ENCODE data around the gene KLHL11. TPM values are rescaled to one million over a fixed set of nuclear protein-coding genes. Genes with fewer than 3 reads are reported as not detected.
"Not testable (repeated sequence)": the region's sequence is repeated elsewhere in the genome, so short reads cannot be mapped to it uniquely, and the experiment has no call there.

The KLHL11 gene
- total and polyA plus RNA-seq, 2 of the 8 experiments (the other 6 are each of a cell fraction or from before 2014, with no cell fraction given): 4.2 to 13.7 TPM

DNA sequence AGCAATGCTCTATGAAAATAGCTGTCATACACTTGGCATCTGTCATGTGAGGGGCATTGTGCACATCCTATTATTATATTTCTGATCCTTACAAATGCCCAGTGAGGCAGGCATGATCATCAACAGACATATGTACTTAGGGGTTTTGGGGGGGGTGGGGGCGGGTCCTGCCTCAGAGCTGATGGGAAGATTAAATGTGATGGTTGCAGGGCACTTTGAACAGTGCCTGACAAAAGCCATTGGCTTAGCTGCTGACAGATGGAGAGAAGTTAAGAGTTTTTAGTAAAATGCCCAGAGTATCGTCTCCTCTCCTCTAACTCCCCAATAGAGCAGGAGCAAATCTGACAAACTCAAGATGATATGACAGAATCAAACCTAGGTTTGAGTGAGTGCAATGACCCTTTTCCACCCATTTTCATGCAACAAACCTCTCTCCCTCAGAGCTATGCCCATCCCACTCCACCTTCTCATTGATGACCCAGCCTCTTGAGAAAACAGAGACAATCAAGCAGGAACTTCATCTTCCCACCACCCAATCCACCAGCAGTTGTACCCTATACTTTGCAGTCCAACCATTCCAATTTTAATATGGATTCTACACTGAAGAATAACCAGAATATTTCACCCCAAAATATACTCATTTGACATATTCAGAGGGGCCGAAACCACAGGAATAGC is 4.8 kb downstream of the KLHL11 start (continued):
- no peak for TF ChIP-seq KDM4A (IDR thresholded peaks at IDR 0.05; ENCODE audit: low read depth, low read length, severe bottlenecking)
- no peak for TF ChIP-seq TEAD4 (IDR thresholded peaks at IDR 0.05; ENCODE audit: low read depth, low read length)
- no peak for TF ChIP-seq POU5F1 (IDR thresholded peaks at IDR 0.05; ENCODE audit: low read depth, low read length)
- TF ChIP-seq RAD21 (IDR thresholded peaks at IDR 0.05 in 1 of 2, conservative IDR thresholded peaks at IDR 0.05 in 1 of 2; ENCODE audit: low read depth in 2 of 2, low read length in 2 of 2): no peak
- TF ChIP-seq, protein P1, sequence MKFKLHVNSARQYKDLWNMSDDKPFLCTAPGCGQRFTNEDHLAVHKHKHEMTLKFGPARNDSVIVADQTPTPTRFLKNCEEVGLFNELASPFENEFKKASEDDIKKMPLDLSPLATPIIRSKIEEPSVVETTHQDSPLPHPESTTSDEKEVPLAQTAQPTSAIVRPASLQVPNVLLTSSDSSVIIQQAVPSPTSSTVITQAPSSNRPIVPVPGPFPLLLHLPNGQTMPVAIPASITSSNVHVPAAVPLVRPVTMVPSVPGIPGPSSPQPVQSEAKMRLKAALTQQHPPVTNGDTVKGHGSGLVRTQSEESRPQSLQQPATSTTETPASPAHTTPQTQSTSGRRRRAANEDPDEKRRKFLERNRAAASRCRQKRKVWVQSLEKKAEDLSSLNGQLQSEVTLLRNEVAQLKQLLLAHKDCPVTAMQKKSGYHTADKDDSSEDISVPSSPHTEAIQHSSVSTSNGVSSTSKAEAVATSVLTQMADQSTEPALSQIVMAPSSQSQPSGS (IDR thresholded peaks at IDR 0.05; ENCODE audit: low read length): no peak
- TF ChIP-seq JUND (IDR thresholded peaks at IDR 0.05; ENCODE audit: low read length): no peak
- no peak for TF ChIP-seq POLR2AphosphoS5 (IDR thresholded peaks at IDR 0.05; ENCODE audit: low read depth, low read length)
- TF ChIP-seq BACH1 (IDR thresholded peaks at IDR 0.05; ENCODE audit: low read length): no peak
- no peak for TF ChIP-seq ASH2L (IDR thresholded peaks at IDR 0.05; ENCODE audit: low read length)

DNA sequence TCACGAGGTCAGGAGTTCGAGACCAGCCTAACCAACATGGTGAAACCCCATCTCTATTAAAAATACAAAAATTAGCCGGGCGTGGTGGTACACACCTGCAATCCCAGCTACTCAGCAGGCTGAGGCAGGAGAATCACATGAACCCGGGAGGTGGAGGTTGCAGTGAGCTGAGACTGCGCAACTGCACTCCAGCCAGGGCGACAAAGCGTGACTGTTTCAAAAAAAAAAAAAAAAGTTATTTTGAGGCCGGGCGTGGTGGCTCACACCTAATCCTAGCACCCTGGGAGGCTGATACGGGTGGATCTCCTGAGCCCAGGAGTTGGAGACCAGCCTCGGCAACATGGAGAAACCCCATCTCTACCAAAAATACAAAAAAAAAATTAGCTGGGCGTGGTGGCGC is 13.8 kb downstream of the KLHL11 start:
- not testable (repeated sequence) for H3K4ac ChIP-seq (replicated peaks; ENCODE audit: insufficient read length, low read depth, low read length); H2BK12ac ChIP-seq (ENCODE audit: low read depth, low read length); H3K27ac ChIP-seq (ENCODE audit: low read depth, low read length); H2BK5ac ChIP-seq (ENCODE audit: low read depth, low read length); FAIRE-seq; H4K8ac ChIP-seq (ENCODE audit: extremely low read depth, insufficient read depth, low read length); H2AK5ac ChIP-seq (ENCODE audit: low read depth, low read length); H2BK120ac ChIP-seq (replicated peaks; ENCODE audit: low read depth, low read length); H3K9ac ChIP-seq (replicated peaks in 1 of 4; ENCODE audit: extremely low read depth in 1 of 4, low read depth in 3 of 4, low read length in 3 of 4); H2AFZ ChIP-seq (ENCODE audit: low read length); H4K91ac ChIP-seq (replicated peaks; ENCODE audit: insufficient read length, low read length); H3K4me1 ChIP-seq (replicated peaks in 1 of 4; ENCODE audit: control insufficient read depth in 3 of 4, insufficient read depth in 4 of 4, low read length in 3 of 4); H3K27me3 ChIP-seq (replicated peaks in 1 of 4; ENCODE audit: control insufficient read depth in 3 of 4, extremely low read depth in 1 of 4, insufficient read depth in 3 of 4, low read length in 3 of 4); H3K79me1 ChIP-seq (ENCODE audit: low read depth, low read length); H3K18ac ChIP-seq (ENCODE audit: extremely low read depth, low read length); H2BK20ac ChIP-seq (ENCODE audit: low read length); H3K4me2 ChIP-seq (ENCODE audit: insufficient read depth in 1 of 2, low read depth in 2 of 2, low read length in 2 of 2); H3K56ac ChIP-seq (replicated peaks; ENCODE audit: insufficient read length, low read depth, low read length); H4K5ac ChIP-seq (ENCODE audit: insufficient read length, low read depth, low read length); H3K9me3 ChIP-seq (ENCODE audit: insufficient read depth in 2 of 2, low read depth in 1 of 2, low read length in 1 of 2); H3K4me3 ChIP-seq (ENCODE audit: extremely low read depth in 1 of 4, insufficient read depth in 2 of 4, low read depth in 3 of 4, low read length in 4 of 4); H3K14ac ChIP-seq (ENCODE audit: insufficient read length); DNase-seq (ENCODE audit: low read depth in 1 of 2, low spot score in 2 of 2); H3K23me2 ChIP-seq (ENCODE audit: low read depth, low read length); H4K20me1 ChIP-seq (replicated peaks in 1 of 2; ENCODE audit: control insufficient read depth in 1 of 2, insufficient read depth in 2 of 2, low read length in 2 of 2); H2BK15ac ChIP-seq (ENCODE audit: low read length); H3K23ac ChIP-seq (ENCODE audit: insufficient read length)
- Histone ChIP-seq H3K79me2 (ENCODE audit: control insufficient read depth in 1 of 2, insufficient read depth in 2 of 2, low read length in 2 of 2) (peaks cover 0 to 52% of the 10 kb centered on the region in 2 experiments; a peak in 2 of 4 replicates), H3K36me3 (ENCODE audit: control insufficient read depth in 2 of 4, insufficient read depth in 4 of 4, low read length in 3 of 4) (peaks cover 8 to 22% (median 13%) of the 10 kb centered on the region in 4 experiments)
- 94% methylated on average over 14 of the region's 14 CpGs; no CpG with 5 or more reads in 1 of the 2 experiments for WGBS, 2 experiments (ENCODE audit: extremely low coverage in 1 of 2, insufficient coverage in 1 of 2, insufficient read length in 1 of 2, insufficient replicate concordance in 2 of 2, low coverage in 1 of 2, low lambda C conversion rate in 2 of 2, missing lambda C conversion rate in 1 of 2)
- ChIA-PET POLR2A (ENCODE audit: partially characterized antibody) (interaction anchor here (1.0 to 1.3 kb wide), 4 partner anchors 9 to 117 kb away, joined by 3 to 4 read pairs (median 3); partner anchors contain the start of gene HAP1), CTCF (ENCODE audit: partially characterized antibody) (interaction anchor here (2.4 kb wide), 1 partner anchor 50 kb away, joined by 6 read pairs; no protein-coding TSS in a partner anchor)

All from H1 (cell line).